Superior temporal gyrus (tissue), 1 donor: ENCODE data around the gene GOT1.

Experiments used
- DNase-seq: peaks from one replicate; pipeline ENCODE4 v3.0.0-alpha.2; 2016; ENCODE audit errors: extremely low spot score

The GOT1 gene

DNA sequence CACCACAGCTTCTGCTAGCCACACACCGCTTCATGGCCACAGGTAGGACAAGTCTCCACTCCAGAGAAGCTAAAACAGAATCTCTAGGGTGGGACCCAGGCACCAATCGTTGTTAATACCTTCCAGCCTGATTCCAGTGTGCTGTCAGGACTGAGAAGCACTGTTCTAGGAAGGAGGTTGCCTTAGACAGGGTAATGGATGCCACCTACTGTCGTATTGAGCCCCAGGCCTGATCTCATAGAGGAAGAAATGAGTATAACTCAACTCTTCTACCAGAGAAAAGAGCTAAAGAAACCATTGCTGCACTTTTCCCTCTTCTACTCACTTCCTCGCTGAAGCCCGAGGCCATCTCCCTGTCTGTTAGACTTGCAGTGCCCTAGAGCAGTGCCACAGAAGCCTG lies 69.5 kb downstream of the GOT1 start:
- no peak for DNase-seq

DNA sequence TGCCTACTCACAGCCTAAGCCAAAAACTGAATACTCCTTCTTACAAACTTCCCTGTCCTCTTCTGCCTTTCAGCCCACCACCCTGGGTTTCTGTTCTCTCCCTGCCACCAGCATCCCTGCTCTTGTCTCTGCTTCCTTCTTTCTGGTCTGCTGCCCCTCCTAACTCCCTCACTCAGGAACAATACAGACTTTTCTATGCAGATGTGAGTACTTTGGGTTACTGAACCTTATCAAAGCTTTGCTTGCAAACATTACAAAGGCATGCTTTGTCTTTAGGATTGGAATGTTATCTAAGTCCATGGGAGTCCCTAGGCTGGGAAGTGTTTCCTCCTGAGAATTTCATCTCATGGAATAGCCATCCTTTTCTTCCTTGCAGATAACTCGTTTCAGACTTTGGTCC lies 72.3 kb downstream of the GOT1 start:
- DNase-seq = no peak

DNA sequence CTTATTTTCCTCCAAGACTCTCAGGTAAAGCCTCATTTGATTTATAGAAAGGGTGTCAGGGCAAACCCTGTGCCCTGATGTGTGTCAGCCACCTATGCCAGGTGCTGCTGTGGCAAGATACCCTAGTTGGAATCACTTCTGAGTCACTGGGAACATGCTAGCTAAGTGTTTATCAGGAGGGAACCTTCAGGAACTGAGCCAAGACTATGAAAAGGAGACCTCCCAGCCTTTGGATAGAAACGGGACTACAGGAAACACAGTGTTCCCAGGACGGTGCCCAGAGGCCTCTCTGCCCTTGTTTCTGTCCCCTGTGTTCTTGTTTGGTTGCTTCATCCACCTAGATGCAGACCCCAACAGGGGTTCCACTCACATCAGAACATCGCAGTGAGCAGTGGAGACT lies 72.7 kb downstream of the GOT1 start:
- no peak for DNase-seq

DNA sequence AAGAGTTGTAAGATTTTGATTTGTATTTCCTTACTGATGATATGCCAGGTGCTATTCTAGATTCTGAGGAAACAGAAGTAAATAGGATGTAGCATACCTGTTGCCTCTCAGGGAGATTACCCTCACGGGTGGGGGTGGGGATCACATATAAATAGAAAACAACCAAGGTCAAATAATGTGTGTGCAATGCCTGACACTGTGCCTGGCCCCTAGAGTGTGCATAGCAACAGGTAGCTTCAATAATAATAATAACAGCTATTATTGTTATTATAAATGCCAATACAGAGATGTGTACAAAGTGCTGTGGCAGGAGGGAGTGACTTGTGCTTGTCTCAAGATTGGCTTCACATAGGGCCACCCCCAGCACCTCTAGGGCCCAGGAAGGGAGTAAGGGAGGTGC lies 77.2 kb downstream of the GOT1 start:
- DNase-seq = no peak

DNA sequence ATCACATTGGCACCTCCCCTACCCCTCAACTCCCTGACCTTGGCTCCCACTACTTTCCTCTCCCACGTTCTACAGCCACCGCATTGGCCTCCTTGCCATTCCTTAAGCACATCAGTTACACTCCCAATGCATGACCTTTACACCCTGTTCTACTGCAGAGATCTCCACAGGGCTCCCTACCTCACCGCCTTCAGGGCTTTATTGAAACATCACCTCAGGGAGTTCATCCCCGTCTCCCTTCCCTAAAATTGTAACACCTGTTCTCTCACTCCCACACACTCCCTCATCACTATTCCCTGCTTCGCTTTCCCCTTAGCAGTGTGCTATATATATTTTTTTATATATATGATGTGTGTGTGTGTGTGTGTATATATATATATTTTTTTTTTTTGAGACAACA lies 82.8 kb downstream of the GOT1 start:
- DNase-seq = no peak
